Measurements from ENCODE around the gene PCDH9.

The PCDH9 gene

DNA sequence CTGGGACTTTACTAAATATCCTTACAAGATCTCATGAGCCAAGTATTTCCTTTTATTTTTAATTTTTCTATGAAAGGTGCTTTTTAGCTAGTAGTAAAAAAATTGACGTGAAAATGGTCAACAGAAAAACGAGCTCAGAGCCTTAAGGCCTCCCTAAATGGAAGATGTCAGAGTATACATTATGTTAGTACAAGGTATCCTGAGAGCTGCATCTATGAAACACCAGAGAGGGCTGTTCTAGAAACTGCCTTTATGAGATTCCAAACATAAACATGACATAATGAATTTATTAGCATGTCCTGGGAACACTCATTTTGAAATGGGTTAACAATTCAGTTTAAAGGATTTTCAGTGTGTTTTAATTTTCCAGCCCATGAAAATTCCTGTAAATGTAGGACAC lies 146.6 kb downstream of the PCDH9 start:
- DNase-seq, result no peak

DNA sequence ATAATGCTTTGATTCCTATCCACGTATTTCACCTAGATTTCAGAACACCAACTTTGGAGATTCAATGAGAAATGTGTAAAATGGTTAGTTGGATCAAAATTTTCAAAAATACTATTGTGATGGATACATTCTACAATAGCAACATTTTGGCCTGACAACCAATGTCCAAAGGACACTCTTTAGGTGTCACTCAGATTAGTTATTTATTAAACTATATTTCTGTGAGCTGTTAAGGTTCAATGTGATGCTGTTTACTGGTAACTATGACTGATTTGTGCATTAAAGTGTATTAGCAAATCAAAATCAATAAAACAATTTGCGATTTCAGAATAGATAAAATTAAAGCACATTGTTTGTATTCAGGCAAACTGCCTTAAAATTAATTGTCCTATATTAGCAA lies 149.8 kb downstream of the PCDH9 start:
- DNase-seq, result no peak

DNA sequence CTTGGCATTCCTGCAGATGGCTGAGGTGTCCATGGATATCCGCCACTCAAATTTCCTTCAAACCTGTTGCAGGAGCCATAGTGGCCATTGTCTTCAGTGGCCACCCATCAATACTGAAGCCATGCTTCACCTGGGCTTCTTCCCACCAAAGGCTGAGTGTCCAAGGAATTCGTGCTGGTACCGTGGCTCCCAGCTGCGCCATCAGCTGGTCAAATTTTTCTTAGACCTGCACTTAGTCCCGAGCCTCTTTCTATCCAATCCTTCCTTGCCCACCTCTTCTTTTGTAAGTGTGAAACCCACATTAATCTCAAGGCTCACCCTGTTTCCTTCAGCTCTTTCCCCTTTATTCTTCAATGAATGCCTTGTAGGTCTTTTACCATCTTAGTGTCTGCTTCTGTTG lies 152.1 kb downstream of the PCDH9 start:
- no peak for DNase-seq

DNA sequence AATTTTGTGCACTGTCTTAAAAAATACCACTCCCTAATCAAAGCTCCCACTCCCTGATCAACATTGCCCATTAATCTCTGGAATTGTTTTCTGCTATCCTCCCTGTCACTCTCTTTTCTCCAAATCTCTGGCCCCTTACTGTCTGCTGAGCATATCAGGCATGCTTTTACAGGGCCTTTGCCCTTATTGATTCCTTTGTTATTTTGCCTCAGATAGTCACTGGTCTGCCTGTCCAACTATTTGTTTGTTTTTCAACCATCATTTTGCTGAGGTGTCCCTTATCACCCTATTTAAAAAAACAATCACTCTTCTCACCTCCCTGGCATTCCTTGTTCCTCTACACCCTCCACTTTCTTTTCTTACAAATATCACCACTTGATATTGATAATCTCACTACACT lies 153.0 kb downstream of the PCDH9 start:
- DNase-seq, result no peak

DNA sequence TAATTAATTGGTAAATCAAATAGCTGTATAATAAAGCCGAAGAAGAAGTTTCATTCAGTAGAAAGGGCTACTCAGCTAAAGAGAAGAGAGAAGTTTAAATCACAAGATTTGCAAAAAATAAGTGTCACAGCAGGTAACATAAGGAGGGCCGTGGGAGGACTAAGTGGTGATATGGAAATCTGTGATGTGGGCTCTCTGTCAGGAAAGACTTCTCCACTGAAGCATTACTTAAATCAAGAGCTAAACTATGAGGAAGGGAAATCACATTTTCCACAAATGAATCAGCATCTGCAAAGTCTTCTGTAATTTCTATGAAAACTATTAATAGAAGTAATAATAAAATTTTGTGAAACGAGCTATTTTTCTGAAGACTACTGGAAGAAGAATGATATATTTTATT lies 153.8 kb downstream of the PCDH9 start:
- no peak for DNase-seq

DNA sequence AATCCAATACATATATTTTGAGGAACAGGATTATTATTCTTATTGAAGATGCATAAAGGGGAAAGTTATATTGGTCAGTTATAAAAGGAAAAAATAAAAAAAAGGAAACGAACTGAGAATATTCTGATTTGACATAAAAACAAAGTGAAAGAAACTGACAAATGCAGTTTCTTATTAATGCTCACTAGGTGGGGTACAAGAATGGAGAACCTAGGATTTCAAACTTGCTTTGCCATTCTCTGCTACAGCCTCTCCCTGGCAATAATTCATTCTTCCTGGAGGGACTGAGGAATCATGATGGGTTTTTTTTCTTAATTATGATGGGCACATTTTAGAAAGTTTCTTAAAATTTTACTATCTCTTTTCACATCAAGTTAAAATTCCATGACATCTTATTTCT lies 154.9 kb downstream of the PCDH9 start:
- DNase-seq, result peak; percentile 16

DNA sequence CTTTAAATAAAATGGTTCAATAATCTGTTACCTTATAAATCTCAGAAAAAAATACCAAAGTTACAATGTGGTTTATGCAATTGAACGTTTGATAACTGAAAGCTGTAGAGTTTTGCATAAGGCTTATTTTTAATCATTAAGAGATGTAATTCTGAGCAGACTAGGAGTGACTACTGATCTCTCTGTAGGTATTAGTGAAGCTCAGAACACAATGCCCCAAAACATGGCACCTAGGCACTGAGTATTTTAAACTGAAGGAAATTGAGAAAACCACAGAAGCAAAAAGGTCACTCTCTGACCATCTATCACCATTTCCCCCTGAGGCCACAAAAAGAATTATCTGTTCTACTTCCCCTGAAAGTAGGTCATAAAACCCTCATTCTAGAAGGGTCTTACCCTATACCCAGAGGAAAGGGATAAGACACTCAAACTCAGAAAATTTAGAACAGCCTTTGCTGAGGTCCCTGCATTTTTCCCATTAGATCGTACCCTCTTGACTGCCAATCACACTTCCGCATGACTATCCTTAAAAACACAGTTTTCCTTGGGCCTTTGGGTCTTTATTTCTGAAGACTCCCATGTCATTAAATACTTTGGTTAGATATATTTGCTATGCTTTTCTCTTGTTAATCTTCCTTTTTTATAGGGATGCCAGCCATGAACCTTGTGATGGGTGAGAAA lies 158.1 kb downstream of the PCDH9 start:
- no peak for DNase-seq

DNA sequence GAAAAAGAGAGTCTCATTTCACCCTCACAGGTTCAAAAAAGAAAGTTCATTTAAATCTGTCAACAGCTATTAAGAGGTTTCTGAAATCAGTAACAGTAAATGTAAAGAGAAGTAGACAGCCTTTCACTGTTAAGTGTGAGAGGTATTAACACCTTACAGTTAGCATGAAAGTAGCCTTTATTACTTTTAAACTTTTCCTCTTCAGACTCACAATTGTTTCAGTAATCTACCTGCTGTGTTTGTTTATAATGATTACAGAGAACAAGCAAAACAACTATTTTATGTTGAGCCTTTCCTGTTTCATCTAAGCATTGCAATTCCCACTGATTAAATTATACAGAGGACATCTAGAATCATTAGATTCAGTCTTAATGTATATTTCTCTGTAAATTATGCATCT lies 159.8 kb downstream of the PCDH9 start:
- no peak for DNase-seq

DNA sequence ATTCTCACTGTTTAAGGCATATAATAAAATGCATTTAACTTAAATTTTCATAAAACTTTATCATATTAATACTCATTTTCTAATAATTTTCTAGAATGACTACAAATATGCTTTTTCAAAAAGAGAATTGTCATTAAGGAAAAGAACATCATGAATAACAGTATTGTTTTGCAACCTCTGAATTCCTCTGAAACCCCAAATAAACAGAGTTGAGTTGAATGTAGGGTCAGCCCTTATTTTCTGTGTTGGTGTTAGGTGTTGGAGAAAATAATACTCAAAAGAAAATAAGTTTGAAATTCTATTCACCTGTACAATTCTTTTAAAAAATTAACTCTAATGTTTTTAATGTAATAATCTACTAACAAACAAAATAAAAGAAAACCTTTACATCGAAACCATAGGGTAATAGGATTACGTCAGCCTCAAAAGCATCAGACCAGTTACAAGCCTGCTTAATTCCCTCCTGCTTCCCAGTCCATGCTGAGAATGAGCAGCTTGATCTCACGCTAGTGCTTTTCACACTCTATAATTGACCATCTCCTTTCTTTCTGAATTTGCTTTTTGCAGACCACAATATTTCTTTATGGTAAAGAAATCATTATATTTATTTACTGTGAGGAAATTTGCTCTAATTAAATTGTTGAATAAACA lies 160.9 kb downstream of the PCDH9 start:
- DNase-seq, result no peak

DNA sequence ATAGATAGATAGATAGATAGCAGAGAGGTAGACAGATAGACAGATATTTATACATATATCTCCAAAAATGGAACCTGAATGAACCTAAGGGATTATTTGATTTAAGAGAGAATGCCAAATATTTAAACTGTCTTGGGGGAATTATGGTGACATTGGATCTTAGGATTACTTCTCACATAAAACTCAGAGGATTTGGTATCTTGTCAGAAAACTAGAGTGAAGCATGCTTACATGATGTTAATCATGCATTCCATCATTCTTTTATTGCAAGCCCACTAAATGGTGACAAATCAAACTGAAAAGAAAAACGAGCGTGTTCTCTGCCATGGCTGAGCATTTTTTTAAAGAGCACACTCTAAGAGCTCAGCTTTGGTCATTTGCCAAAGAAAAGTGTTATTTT lies 165.2 kb downstream of the PCDH9 start:
- no peak for DNase-seq

DNA sequence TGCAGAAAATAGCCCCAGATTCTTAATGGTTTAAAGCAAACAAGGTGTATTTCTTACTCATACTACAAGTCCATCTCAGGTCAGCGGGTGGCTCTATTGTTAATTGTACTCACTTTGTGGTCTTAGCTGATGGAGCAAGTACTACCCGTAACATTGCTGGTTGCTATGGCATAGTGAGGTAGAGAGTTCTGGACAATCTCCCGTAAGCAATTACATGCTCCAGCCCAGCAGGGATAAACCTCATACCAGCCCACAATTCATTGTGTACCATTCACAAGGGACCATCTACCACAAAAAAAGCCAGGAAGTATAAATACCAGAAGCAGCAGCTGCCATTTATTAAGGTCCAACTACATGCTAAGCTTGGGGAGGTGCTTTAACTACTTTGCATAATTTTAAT lies 167.1 kb downstream of the PCDH9 start:
- DNase-seq, result no peak

DNA sequence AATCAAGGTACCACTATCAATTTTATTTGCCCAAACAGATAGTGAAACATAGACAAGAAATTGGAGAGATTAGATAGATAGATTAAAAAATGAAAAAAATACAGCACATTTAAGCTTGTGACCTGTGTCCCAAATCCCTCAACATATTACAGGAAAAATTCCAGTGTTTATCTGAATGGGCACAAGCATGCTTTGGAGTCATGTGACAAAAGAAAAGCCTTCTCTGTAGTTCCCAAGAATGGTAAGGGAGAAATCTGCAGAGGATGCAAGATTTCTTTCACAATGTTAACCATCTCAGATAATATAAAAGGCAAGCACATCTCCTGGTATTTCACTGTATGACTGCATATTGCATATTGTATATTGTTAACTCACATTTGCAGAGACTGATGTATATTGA lies 168.0 kb downstream of the PCDH9 start:
- DNase-seq, result no peak

DNA sequence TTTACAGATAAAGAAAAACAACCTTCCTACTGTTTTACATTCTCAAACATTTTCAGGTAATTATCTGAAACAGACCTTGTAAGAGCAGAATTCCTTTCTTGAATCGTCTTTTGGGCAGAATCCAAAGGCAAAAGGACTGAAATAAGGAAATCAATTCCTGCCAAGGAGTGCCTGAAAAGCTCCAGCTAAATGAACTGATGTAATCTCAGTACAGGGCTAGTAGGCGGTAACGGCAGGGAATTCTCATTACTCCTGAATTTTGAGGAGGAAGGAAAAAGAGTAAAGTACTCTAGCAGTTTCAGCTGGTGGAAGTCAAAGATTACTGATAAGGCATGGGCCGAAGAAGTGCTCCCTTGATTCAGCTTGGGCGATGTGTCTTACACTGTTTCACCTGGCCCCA lies 168.4 kb downstream of the PCDH9 start:
- DNase-seq, result peak; percentile 12

DNA sequence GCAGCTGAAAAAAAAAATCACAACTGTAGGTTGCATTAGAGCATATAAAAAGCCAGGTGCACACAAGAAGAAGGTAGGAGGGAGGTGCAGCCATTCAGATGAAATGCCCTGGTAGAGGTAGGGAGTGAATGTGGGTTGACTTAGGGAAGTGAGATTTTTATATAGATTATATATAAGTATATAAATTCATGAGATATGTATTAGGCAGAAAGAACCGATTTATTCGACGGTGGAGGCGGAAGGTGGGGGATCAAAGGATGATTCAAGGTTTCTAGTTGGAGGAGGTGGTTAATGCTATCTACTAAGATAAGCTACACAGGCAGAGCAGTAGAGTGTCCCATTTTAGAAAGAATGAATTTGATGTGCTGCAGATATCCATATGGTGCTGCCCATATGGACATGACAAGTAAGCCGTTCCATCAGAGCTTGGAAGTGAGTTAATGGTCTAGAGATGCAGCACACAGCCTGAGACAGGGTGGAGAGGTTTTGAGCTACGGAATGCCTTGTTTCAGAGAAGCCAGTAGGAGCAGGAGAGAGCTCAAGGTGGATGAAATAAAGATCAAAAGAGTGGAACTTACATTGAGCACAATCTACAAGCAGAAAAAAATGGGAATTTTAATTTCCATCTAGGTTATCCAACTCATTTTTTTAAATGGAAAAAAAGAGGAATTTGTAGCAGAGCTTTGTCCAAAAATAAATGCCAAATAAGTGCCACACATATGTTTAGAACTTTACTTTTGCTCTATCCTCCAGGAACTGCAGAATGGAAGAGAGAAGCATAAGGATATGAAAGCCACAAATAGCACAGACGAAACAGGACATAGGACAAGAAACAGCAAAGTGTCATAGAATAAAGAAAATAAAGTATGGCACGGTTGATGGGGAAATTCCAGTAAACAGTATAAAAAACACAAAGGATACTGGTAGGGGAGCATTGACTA lies 177.3 kb downstream of the PCDH9 start:
- no peak for DNase-seq

DNA sequence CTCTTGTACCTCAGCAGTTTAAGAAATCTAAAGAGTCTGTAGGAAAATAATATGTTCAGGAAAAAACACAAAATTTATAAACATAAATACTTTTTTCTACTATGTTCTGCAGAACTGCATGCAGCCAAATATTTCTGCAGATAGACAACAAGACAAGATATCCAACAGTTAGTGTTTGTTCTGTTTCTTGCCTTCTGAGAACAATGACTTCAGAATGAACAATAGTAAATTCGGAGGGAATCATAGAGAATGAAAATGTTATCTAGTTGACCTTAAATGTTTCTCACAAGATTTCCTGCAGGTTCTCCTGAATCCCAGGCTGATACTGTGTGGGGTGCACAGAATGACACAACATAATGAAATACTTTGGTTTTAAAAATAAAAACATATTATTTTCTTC lies 180.4 kb downstream of the PCDH9 start:
- DNase-seq, result no peak

DNA sequence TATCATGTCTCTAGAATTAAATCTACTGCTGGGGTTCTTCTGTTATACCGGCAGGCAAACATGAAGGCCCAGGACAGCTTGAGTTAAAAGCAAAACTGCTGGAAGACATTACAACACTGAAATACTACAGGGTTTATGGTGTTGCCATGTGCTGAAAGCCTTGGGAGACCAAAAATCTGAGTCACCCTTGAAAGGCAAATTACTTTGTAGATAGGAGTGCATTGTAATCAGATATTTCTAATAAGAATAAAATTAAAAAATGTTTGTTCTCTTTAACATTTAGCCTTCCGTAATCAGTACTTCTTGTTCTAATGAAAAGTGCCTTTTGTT lies 181.3 kb downstream of the PCDH9 start:
- peak; percentile 67 for DNase-seq

DNA sequence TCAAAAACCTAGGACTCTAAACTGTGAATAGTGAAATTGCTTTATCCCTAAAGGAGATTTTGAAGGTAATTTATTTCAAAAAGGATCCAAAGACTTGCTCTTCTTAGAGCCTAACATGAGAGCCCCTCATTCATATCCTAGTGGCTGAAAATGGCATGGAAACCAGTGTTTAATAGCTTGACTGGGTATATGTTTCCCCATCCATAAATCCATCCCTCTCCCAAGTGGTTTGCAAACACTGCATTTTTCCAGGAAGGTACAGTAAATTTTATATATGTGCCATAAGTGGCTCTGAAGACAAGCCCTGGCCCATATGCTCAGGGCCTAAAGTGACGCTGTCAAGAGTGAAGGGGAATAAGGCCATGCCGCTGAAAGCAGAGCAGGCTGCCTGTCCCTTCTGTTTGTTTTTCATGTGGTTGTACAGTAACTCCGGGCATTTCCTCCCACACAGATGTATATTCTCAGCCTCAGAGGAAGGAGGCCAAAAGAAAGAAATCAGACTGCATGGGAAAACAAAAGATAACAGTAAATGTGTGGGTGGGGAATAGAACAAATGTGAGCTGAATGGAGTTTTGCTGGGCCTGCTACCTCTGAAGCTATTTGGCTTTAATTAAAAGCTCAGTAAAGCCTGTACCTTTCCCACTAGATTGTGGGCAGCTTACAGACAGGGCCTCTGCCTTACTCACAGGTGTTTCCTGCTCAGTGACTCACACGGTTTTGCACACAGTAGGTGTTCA lies 181.9 kb downstream of the PCDH9 start:
- peak; percentile 65 for DNase-seq

DNA sequence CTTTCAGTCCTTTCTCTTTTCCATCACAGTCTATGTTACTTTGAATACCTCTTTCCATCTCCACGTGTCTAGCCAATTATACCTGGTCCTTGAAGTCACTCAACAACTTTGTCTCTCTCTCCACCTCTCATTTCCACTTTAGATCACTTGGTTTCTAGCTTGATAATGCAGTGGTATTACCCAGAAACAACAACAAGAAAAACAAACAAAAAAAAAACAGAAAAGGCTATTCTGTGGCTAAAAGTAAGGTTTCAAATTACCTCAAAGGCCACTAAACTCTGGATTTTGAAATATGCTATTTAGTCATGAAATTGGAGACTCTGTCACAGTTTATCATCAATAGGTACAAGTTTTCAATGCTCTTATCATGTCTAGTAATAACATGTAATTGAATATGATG lies 184.8 kb downstream of the PCDH9 start:
- no peak for DNase-seq

DNA sequence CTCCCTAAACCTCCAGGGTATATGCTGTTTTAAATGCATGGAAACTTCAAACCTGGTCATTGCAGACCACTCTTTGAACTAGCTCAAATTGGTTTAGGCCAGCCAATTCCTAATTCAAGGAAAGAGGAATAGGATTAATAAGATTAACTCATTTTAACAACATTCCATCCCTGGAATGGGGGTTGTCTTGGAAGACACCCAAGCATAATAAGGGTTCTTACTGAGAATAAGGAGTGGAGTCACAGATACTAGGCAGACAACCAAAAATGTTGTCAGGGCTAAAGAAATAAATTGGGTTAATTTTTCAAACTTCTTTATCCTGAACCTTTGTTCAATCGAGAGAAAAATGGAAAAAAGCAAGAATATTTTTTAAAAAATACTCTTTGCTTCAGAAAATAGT lies 186.2 kb downstream of the PCDH9 start:
- DNase-seq, result peak; percentile 73

DNA sequence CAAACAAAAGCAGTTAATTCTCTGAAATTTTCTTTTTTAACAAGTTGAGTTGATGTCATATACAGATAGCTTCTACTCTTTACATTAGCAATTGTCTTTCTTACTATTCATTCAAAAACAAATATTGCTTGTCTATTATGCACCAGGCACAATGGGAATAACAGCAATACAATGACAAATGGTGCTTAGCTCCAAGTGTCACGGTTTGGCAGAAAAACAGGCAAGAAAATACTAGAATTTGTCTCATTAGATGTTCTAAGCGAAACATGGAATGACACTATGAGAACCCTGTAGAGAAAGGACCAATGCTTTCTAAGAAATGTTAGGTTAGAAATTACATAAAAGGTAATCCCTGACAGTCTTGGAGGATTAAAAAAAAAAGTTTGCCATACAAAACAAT lies 187.6 kb downstream of the PCDH9 start:
- DNase-seq, result no peak

DNA sequence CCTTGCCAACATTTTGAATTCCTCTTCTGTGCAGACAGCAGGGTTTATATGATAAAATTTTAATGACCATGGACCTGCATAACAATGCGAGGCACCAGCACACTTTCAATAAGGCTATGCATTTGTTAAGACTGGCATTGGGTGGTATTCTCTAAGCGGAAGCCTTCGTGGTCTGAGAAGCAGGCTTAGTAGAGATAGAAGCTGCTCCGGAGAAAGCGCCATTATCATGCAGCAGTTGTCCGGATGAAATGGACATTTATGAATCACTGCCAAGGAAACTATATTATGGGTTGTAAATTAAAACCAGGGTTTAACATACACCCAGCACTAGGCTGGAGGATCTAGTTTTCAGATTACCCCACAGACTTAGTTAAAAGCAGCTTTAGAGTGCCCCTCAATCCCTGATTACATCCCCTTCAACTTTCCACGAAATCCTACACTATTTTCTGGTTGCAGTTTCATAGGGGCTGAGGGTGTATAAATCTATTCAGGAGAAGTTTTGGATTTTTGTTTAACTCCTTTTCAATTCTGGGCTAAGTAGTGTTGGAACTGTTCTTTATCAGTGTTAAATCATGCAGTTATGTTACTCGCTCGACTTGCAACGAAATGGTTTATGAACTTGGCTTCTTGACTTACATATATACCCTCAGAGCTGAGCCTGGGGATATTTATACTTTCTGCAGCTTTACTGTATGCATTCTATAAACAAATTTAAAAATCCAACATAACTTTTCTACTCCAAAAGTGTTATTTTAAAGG lies 193.3 kb downstream of the PCDH9 start:
- no peak for DNase-seq

DNA sequence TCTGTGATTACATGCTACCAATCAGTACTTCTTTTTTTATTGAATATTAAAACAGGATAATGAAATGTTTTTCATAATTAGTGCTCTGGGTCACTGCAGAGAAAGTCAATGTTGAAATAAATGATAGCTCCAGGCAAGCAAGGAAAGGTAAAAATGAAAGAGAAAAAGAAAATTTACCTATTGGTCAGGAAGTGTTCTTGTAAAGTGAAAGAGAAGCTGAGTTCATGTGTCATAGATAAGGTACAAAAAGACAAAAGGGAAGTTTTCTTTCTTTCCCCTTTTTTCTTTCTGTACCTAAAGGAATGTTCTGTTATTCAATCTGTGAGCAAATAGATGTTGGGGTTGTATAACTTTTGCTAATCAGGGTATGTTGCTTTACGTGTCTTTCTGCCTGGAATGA lies 197.0 kb downstream of the PCDH9 start:
- no peak for DNase-seq

Data from fibroblast of skin of abdomen (primary cell).